Neuronal stem cell (in vitro differentiated cells): ENCODE data around the gene MYORG.
"Not testable (repeated sequence)": the region's sequence is repeated elsewhere in the genome, so short reads cannot be mapped to it uniquely, and the experiment has no call there.

Experiments
- DNase-seq: peaks from one replicate; pipeline ENCODE4 v3.0.0-alpha.2; 2013; ENCODE audit warnings: low spot score
- H2AFZ ChIP-seq: one replicate; pipeline ENCODE4 v1.6.1; 2013; ENCODE audit warnings: mild to moderate bottlenecking, low read length, inconsistent platforms
- H2AK5ac ChIP-seq: 2 replicates; pipeline ENCODE4 v1.6.1; 2013; ENCODE audit warnings: low read depth, mild to moderate bottlenecking, inconsistent platforms, low read length, moderate library complexity, mixed read lengths
- H2BK120ac ChIP-seq: 2 replicates; pipeline ENCODE4 v1.6.1; 2013; ENCODE audit warnings: low read depth, mild to moderate bottlenecking, inconsistent platforms, low read length, moderate library complexity, mixed read lengths
- H2BK12ac ChIP-seq: one replicate; pipeline ENCODE4 v1.6.1; 2013; ENCODE audit warnings: low read length, inconsistent platforms
- H2BK15ac ChIP-seq: 2 replicates; pipeline ENCODE4 v1.6.1; 2013; ENCODE audit warnings: mild to moderate bottlenecking, low read length, inconsistent platforms, mixed read lengths
- H2BK5ac ChIP-seq: one replicate; pipeline ENCODE4 v1.6.1; 2013; ENCODE audit warnings: inconsistent platforms, mild to moderate bottlenecking, low read length, moderate library complexity
- H3K14ac ChIP-seq: one replicate; pipeline ENCODE4 v1.6.1; 2013; ENCODE audit warnings: low read length, inconsistent platforms
- H3K18ac ChIP-seq: 2 replicates; pipeline ENCODE4 v1.6.1; 2013; ENCODE audit warnings: low read length, inconsistent platforms
- H3K23ac ChIP-seq: 2 replicates; pipeline ENCODE4 v1.6.1; 2013; ENCODE audit warnings: low read depth, mild to moderate bottlenecking, mixed read lengths, low read length, inconsistent platforms; ENCODE audit not compliant: poor library complexity
- H3K27ac ChIP-seq: replicated peaks from 3 replicates; pipeline ENCODE4 v1.5.1; 2013; ENCODE audit warnings: low read length, inconsistent platforms
- H3K27me3 ChIP-seq, 3 experiments: 2 replicates each; pipeline ENCODE4 v1.6.1; 2013; ENCODE audit warnings: low read length in 3 of 3, mild to moderate bottlenecking in 2 of 3, inconsistent platforms in 1 of 3, low read depth in 1 of 3, mixed read lengths in 1 of 3, moderate library complexity in 1 of 3; ENCODE audit not compliant: control insufficient read depth in 3 of 3, insufficient read depth in 3 of 3
- H3K36me3 ChIP-seq, 2 donors: replicated peaks in 1 of 2; 2 replicates each; pipeline ENCODE4 v1.6.1; 2013; ENCODE audit warnings: low read length in 2 of 2; ENCODE audit not compliant: control insufficient read depth in 2 of 2, insufficient read depth in 2 of 2
- H3K4ac ChIP-seq: 2 replicates; pipeline ENCODE4 v1.6.1; 2013; ENCODE audit warnings: inconsistent platforms, mild to moderate bottlenecking, low read length, moderate library complexity
- H3K4me1 ChIP-seq, 2 donors: 1 replicate in 1 of 2; 2 replicates in 1 of 2; pipeline ENCODE4 v1.6.1; 2013; ENCODE audit warnings: low read length in 2 of 2, low read depth in 1 of 2; ENCODE audit not compliant: control insufficient read depth in 2 of 2, insufficient read depth in 1 of 2
- H3K4me2 ChIP-seq: one replicate; pipeline ENCODE4 v1.6.1; 2013; ENCODE audit warnings: mild to moderate bottlenecking, low read length, inconsistent platforms; ENCODE audit not compliant: insufficient read depth, poor library complexity, severe bottlenecking
- H3K4me3 ChIP-seq, 2 donors: 2 replicates each; pipeline ENCODE4 v1.5.1; 2013; ENCODE audit warnings: low read length in 2 of 2, mild to moderate bottlenecking in 2 of 2, inconsistent platforms in 1 of 2, moderate library complexity in 1 of 2
- H3K79me1 ChIP-seq: one replicate; pipeline ENCODE4 v1.6.1; 2013; ENCODE audit warnings: low read depth, mild to moderate bottlenecking, inconsistent platforms, low read length, moderate library complexity
- H3K9ac ChIP-seq: one replicate; pipeline ENCODE4 v1.6.1; 2013; ENCODE audit warnings: mild to moderate bottlenecking, low read depth, low read length, inconsistent platforms; ENCODE audit not compliant: poor library complexity
- H3K9me3 ChIP-seq, 2 donors: replicated peaks in 1 of 2; 2 replicates each; pipeline versions ENCODE3 to v1.6.1; 2013; ENCODE audit warnings: low read length in 2 of 2, mild to moderate bottlenecking in 2 of 2, inconsistent platforms in 1 of 2, low read depth in 1 of 2, mixed read lengths in 1 of 2, moderate library complexity in 1 of 2; ENCODE audit not compliant: control insufficient read depth in 2 of 2, insufficient read depth in 1 of 2
- H4K8ac ChIP-seq: one replicate; pipeline ENCODE4 v1.6.1; 2013; ENCODE audit warnings: low read depth, mild to moderate bottlenecking, inconsistent platforms, low read length, moderate library complexity
- H4K91ac ChIP-seq: one replicate; pipeline ENCODE4 v1.6.1; 2013; ENCODE audit warnings: low read length, low read depth, mild to moderate bottlenecking, inconsistent platforms; ENCODE audit not compliant: poor library complexity
- WGBS, 2 donors: extraction: QIAGEN DNeasy Blood & Tissue Kit; methylation state at CpG; one replicate each; pipeline ENCODE4 v1.1.7; 2013; ENCODE audit warnings: missing lambda C conversion rate in 2 of 2, mixed read lengths in 1 of 2; ENCODE audit not compliant: insufficient read length in 2 of 2, insufficient replicate concordance in 1 of 2; ENCODE audit errors: extremely low coverage in 2 of 2; 5-methylcytosine and 5-hydroxymethylcytosine counted together

Gene MYORG

GRCh38 chr9:34367751-34368410 lies 8.8 kb downstream of the MYORG start:
- H2BK5ac ChIP-seq, H3K14ac ChIP-seq, H3K18ac ChIP-seq, H2AK5ac ChIP-seq, H3K4me2 ChIP-seq, H3K27me3 ChIP-seq, H4K8ac ChIP-seq, H2BK12ac ChIP-seq, H3K9ac ChIP-seq, H2BK120ac ChIP-seq, H4K91ac ChIP-seq, H3K23ac ChIP-seq, H3K4me3 ChIP-seq, H3K27ac ChIP-seq, DNase-seq, H2AFZ ChIP-seq, H3K36me3 ChIP-seq, H2BK15ac ChIP-seq, H3K4ac ChIP-seq, H3K79me1 ChIP-seq: not testable (repeated sequence)
- Histone ChIP-seq H3K9me3 (peaks cover 5 to 37% of the 10 kb centered on the region in 2 donors), H3K4me1 (peaks cover 18 to 19% of the 10 kb centered on the region in 2 donors)
- WGBS, 2 donors, result no CpG with 5 or more reads among the region's 3 CpGs

DNA sequence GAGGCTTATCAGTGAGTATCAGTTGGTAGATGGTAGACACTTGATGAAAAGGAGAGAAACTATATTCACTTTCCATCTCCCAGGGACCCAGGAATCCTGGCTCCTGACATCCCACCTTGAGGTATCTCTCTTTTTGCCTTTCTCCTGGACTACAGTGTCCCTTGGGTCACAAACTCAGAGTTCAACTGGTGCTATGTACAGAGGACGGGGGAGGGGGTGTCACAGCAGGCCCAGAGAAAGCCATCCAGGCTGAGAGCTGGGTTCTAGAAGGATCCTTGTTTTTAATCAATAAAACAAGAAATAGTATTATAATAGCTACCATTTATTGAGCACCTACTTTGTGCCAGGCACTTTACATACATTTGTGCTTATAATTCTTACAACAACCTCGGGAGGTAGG lies 10.3 kb downstream of the MYORG start:
- H3K23ac ChIP-seq, result no peak overlapping the region
- no peak overlapping the region for H4K91ac ChIP-seq
- H3K36me3 ChIP-seq, result peaks cover 0 to 5% of the 10 kb centered on the region in 2 donors
- no peak overlapping the region for H2AK5ac ChIP-seq
- no peak overlapping the region for H3K27ac ChIP-seq
- no peak overlapping the region for H3K4me2 ChIP-seq
- no peak overlapping the region for H4K8ac ChIP-seq
- no peak overlapping the region for H3K4ac ChIP-seq
- H3K14ac ChIP-seq, result no peak overlapping the region
- WGBS, 2 donors, result no CpG with 5 or more reads among the region's 2 CpGs
- no peak overlapping the region for H2BK120ac ChIP-seq
- no peak for DNase-seq
- peaks cover 2 to 33% of the 10 kb centered on the region in 2 donors for H3K9me3 ChIP-seq
- no peak overlapping the region for H2AFZ ChIP-seq
- no peak overlapping the region for H3K18ac ChIP-seq
- H3K79me1 ChIP-seq, result no peaks in the 10 kb centered on the region
- no peak overlapping the region for H2BK12ac ChIP-seq
- peaks cover 19 to 20% of the 10 kb centered on the region in 2 donors for H3K4me1 ChIP-seq
- H2BK5ac ChIP-seq, result no peak overlapping the region
- H3K4me3 ChIP-seq, result no peak overlapping the region
- H3K9ac ChIP-seq, result no peak overlapping the region
- H2BK15ac ChIP-seq, result no peak overlapping the region
- H3K27me3 ChIP-seq, result no peaks in the 10 kb centered on the region

DNA sequence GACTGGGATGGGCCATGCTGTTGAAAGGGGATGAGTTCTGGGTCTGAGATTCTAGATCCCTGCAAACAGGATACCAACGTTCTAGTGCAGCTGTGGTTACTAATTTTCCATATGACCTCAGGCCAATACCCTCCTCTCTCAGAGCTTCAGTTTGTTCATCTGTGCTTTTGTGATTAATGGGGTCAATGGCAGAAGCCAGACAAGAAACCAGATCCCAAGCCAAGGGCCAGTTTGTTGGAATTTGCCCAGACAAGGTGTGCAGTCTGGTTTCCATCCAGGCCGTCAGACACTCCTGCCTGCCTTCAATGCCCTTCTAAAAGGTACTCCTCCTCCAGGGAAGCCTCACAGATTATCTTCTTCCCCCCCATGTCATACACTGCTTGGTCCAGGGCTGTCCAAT lies 11.4 kb downstream of the MYORG start:
- Histone ChIP-seq H4K91ac (no peak overlapping the region), H3K4me2 (no peak overlapping the region), H3K4ac (no peak overlapping the region), H3K27me3 (no peaks in the 10 kb centered on the region), H3K18ac (no peak overlapping the region), H2BK120ac (no peak overlapping the region), H2BK15ac (no peak overlapping the region), H3K79me1 (no peaks in the 10 kb centered on the region), H4K8ac (no peak overlapping the region), H3K4me1 (peaks cover 19 to 20% of the 10 kb centered on the region in 2 donors), H3K9ac (no peak overlapping the region), H2AK5ac (no peak overlapping the region), H3K36me3 (no peaks in the 10 kb centered on the region), H3K4me3 (no peak overlapping the region), H3K9me3 (peaks cover 0 to 23% of the 10 kb centered on the region in 2 donors), H3K27ac (no peak overlapping the region), H2BK5ac (no peak overlapping the region), H3K14ac (no peak overlapping the region), H2BK12ac (no peak overlapping the region), H3K23ac (no peak overlapping the region), H2AFZ (no peak overlapping the region)
- no peak for DNase-seq
- no CpG with 5 or more reads among the region's 2 CpGs for WGBS, 2 donors

DNA sequence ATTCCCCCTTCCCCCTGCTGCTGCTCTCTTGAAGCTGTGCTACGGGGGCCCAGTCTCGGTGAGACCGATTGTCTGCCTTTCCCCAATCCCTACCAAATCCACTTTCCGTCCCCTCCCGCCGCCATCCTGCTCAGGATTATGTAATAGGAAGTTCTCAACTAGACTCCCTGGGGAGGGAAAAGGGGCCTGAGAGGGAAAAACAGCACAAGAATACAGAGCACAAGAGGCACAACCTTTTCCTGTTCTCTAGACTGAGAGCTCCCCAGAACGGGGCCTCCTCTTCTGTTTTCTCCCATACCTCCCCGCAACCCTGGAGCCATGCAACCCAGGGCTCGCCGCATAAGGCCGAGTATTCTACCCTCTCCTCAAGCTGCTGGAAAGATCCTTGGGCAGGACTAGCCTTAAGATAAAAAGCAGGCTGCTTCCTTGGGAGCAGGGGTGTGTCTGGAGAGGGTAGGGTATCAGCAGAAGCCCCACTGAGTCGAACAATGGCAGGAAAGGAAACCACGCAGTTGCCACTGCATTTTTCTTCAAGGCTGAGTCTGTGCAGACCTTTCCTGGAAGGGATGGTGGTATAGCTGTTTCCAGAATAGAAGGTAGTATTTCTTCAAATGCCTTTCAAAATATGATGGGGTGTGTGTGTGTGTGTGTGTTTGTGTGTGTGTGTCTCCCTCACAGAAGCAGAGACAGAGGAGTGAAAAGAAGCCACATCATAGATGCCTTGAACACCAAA lies 12.9 kb downstream of the MYORG start:
- Histone ChIP-seq H3K9me3 (peaks cover 0 to 21% of the 10 kb centered on the region in 2 donors), H2AFZ (peak overlapping the region; percentile 88), H4K8ac (no peak overlapping the region), H3K79me1 (no peaks in the 10 kb centered on the region), H2BK5ac (no peak overlapping the region), H3K9ac (no peak overlapping the region), H3K27ac (peak overlapping the region; percentile 41), H2BK15ac (no peak overlapping the region), H3K23ac (no peak overlapping the region), H3K4ac (no peak overlapping the region), H3K4me1 (peaks cover 19 to 20% of the 10 kb centered on the region in 2 donors), H2BK12ac (no peak overlapping the region), H3K18ac (peak overlapping the region; percentile 54), H3K14ac (no peak overlapping the region), H3K4me2 (peak overlapping the region; percentile 37), H2BK120ac (no peak overlapping the region), H3K36me3 (no peaks in the 10 kb centered on the region), H2AK5ac (no peak overlapping the region), H3K27me3 (no peaks in the 10 kb centered on the region), H3K4me3 (peak overlapping the region in 1 of 2 donors; percentile 35), H4K91ac (no peak overlapping the region)
- WGBS, 2 donors, result no CpG with 5 or more reads among the region's 13 CpGs
- DNase-seq, result peak; percentile 32
